Adipocyte (in vitro differentiated cells): ENCODE data around the gene CBR3.

ENCODE experiments used
- DNase-seq: peaks from one replicate; pipeline ENCODE4 v3.0.0-alpha.2; 2015; ENCODE audit warnings: low read depth
- H3K27me3 ChIP-seq: replicated peaks from 2 replicates; pipeline ENCODE4 v1.7.0; 2013; ENCODE audit warnings: mild to moderate bottlenecking, low read length, moderate library complexity; ENCODE audit not compliant: control insufficient read depth, insufficient read depth
- H3K36me3 ChIP-seq: 2 replicates; pipeline ENCODE4 v1.7.0; 2013; ENCODE audit warnings: low read length, mild to moderate bottlenecking, moderate library complexity; ENCODE audit not compliant: control insufficient read depth, insufficient read depth, severe bottlenecking
- H3K4me1 ChIP-seq: 2 replicates; pipeline ENCODE4 v1.7.0; 2013; ENCODE audit warnings: mild to moderate bottlenecking, low read length, moderate library complexity; ENCODE audit not compliant: control insufficient read depth, insufficient read depth
- H3K4me3 ChIP-seq: 2 replicates; pipeline ENCODE4 v1.7.0; 2013; ENCODE audit warnings: mild to moderate bottlenecking, low read length, moderate library complexity
- H3K9ac ChIP-seq: 2 replicates; pipeline ENCODE4 v1.7.0; 2013; ENCODE audit warnings: mild to moderate bottlenecking, low read length, moderate library complexity
- H3K9me3 ChIP-seq: 2 replicates; pipeline ENCODE4 v1.7.0; 2013; ENCODE audit warnings: mild to moderate bottlenecking, low read length, moderate library complexity; ENCODE audit not compliant: control insufficient read depth

The CBR3 gene

GRCh38 chr21:36186506-36187399 is 51.9 kb downstream of the CBR3 start:
- H3K36me3 ChIP-seq, result no peaks in the 10 kb centered on the region
- no peak overlapping the region for H3K9ac ChIP-seq
- DNase-seq, result no peak
- peaks cover 10% of the 10 kb centered on the region for H3K4me1 ChIP-seq
- no peaks in the 10 kb centered on the region for H3K9me3 ChIP-seq
- H3K27me3 ChIP-seq, result no peaks in the 10 kb centered on the region
- H3K4me3 ChIP-seq, result no peak overlapping the region

GRCh38 chr21:36188081-36188681 is 53.3 kb downstream of the CBR3 start:
- H3K4me1 ChIP-seq, result peaks cover 5% of the 10 kb centered on the region

GRCh38 chr21:36188937-36189336 is 54.1 kb downstream of the CBR3 start:
- no peaks in the 10 kb centered on the region for H3K4me1 ChIP-seq
- H3K9ac ChIP-seq, result no peak overlapping the region
- no peaks in the 10 kb centered on the region for H3K9me3 ChIP-seq
- no peaks in the 10 kb centered on the region for H3K36me3 ChIP-seq
- no peak overlapping the region for H3K4me3 ChIP-seq
- H3K27me3 ChIP-seq, result no peaks in the 10 kb centered on the region
- DNase-seq, result no peak

More at GRCh38 chr21:36188081-36188681, 53.3 kb downstream of the CBR3 start:
- no peak for DNase-seq
- H3K9ac ChIP-seq, result no peak overlapping the region
- no peaks in the 10 kb centered on the region for H3K9me3 ChIP-seq
- no peaks in the 10 kb centered on the region for H3K36me3 ChIP-seq
- no peak overlapping the region for H3K4me3 ChIP-seq
- H3K27me3 ChIP-seq, result no peaks in the 10 kb centered on the region

- Histone ChIP-seq H3K36me3 (no peaks in the 10 kb centered on the region), H3K27me3 (no peaks in the 10 kb centered on the region), H3K9me3 (no peaks in the 10 kb centered on the region), H3K4me1 (no peaks in the 10 kb centered on the region), H3K9ac (no peak overlapping the region), H3K4me3 (no peak overlapping the region)
- no peak for DNase-seq
Observed at GRCh38 chr21:36190736-36191135, 55.9 kb downstream of the CBR3 start.

- Histone ChIP-seq H3K36me3 (no peaks in the 10 kb centered on the region), H3K9ac (no peak overlapping the region), H3K4me3 (no peak overlapping the region), H3K4me1 (no peaks in the 10 kb centered on the region), H3K9me3 (no peaks in the 10 kb centered on the region), H3K27me3 (no peaks in the 10 kb centered on the region)
- peak; percentile 52 for DNase-seq
Observed at GRCh38 chr21:36193200-36193599, 58.3 kb downstream of the CBR3 start.

- no peak for DNase-seq
- Histone ChIP-seq H3K36me3 (no peaks in the 10 kb centered on the region), H3K4me1 (no peaks in the 10 kb centered on the region), H3K9ac (no peak overlapping the region), H3K4me3 (no peak overlapping the region), H3K9me3 (no peaks in the 10 kb centered on the region), H3K27me3 (no peaks in the 10 kb centered on the region)
Observed at GRCh38 chr21:36194024-36194423, 59.1 kb downstream of the CBR3 start.

- no peaks in the 10 kb centered on the region for H3K4me1 ChIP-seq
- H3K9ac ChIP-seq, result no peak overlapping the region
- no peaks in the 10 kb centered on the region for H3K9me3 ChIP-seq
- no peaks in the 10 kb centered on the region for H3K36me3 ChIP-seq
- H3K27me3 ChIP-seq, result no peaks in the 10 kb centered on the region
- DNase-seq, result no peak
- H3K4me3 ChIP-seq, result no peak overlapping the region
Observed at GRCh38 chr21:36195613-36196012, 60.7 kb downstream of the CBR3 start.
